ENCODE measurements around the gene PER1. TPM values are rescaled to one million over a fixed set of nuclear protein-coding genes. Genes with fewer than 3 reads are reported as not detected.
A peak's percentile ranks its signal among the peaks of the same experiment; 100 is the strongest.
"Not testable (repeated sequence)": the region's sequence is repeated elsewhere in the genome, so short reads cannot be mapped to it uniquely, and the experiment has no call there.

PER1 gene
- total RNA-seq, 1 experiment from 2014 or later = 9.7 TPM

- peak; percentile 97 for DNase-seq (ENCODE audit: low read depth, low spot score)
- in situ Hi-C loops (cut with HindIII; ENCODE audit: low pct_unique_long_range_greater_than_20kb, low sequenced_read_pairs) = no loop called here
Measured at GRCh38 chr17:8173056-8173870, 21.1 kb upstream of the PER1 start.

GRCh38 chr17:8170186-8170585 is 18.0 kb upstream of the PER1 start:
- DNase-seq (ENCODE audit: low read depth, low spot score); in situ Hi-C loops (cut with HindIII; ENCODE audit: low pct_unique_long_range_greater_than_20kb, low sequenced_read_pairs): not testable (repeated sequence)

GRCh38 chr17:8167526-8167925 is 15.3 kb upstream of the PER1 start:
- in situ Hi-C loops (cut with HindIII; ENCODE audit: low pct_unique_long_range_greater_than_20kb, low sequenced_read_pairs) = no loop called here
- no peak for DNase-seq (ENCODE audit: low read depth, low spot score)

- no peak for DNase-seq (ENCODE audit: low read depth, low spot score)
- in situ Hi-C loops (cut with HindIII; ENCODE audit: low pct_unique_long_range_greater_than_20kb, low sequenced_read_pairs) = no loop called here
Measured at GRCh38 chr17:8166731-8167130, 14.5 kb upstream of the PER1 start.

- in situ Hi-C loops (cut with HindIII; ENCODE audit: low pct_unique_long_range_greater_than_20kb, low sequenced_read_pairs) = no loop called here
- no peak for DNase-seq (ENCODE audit: low read depth, low spot score)
Measured at GRCh38 chr17:8164815-8165131, 12.6 kb upstream of the PER1 start.

GRCh38 chr17:8163978-8164814 is 12.0 kb upstream of the PER1 start:
- in situ Hi-C loops (cut with HindIII; ENCODE audit: low pct_unique_long_range_greater_than_20kb, low sequenced_read_pairs) = no loop called here
- DNase-seq (ENCODE audit: low read depth, low spot score) = no peak

GRCh38 chr17:8162997-8163977 is 11.1 kb upstream of the PER1 start:
- no peak for DNase-seq (ENCODE audit: low read depth, low spot score)
- in situ Hi-C loops (cut with HindIII; ENCODE audit: low pct_unique_long_range_greater_than_20kb, low sequenced_read_pairs) = no loop called here

GRCh38 chr17:8162233-8162996 is 10.2 kb upstream of the PER1 start, which contains the start of gene VAMP2:
Gene VAMP2, minus strand, starts transcription at chr17:8162948. Its CDS starts 69 bp downstream, at chr17:8162879.
- DNase-seq (ENCODE audit: low read depth, low spot score) = peak; percentile 62

GRCh38 chr17:8161289-8162232 is 9.4 kb upstream of the PER1 start:
- in situ Hi-C loops (cut with HindIII; ENCODE audit: low pct_unique_long_range_greater_than_20kb, low sequenced_read_pairs) = no loop called here
- DNase-seq (ENCODE audit: low read depth, low spot score) = no peak

More at GRCh38 chr17:8162233-8162996, 10.2 kb upstream of the PER1 start, which contains the start of gene VAMP2:
- in situ Hi-C loops (cut with HindIII; ENCODE audit: low pct_unique_long_range_greater_than_20kb, low sequenced_read_pairs) = no loop called here

- DNase-seq (ENCODE audit: low read depth, low spot score) = no peak
- in situ Hi-C loops (cut with HindIII; ENCODE audit: low pct_unique_long_range_greater_than_20kb, low sequenced_read_pairs) = no loop called here
Measured at GRCh38 chr17:8160741-8161221, 8.6 kb upstream of the PER1 start.

- DNase-seq (ENCODE audit: low read depth, low spot score) = no peak
- in situ Hi-C loops (cut with HindIII; ENCODE audit: low pct_unique_long_range_greater_than_20kb, low sequenced_read_pairs) = no loop called here
Measured at GRCh38 chr17:8160224-8160577, 8.0 kb upstream of the PER1 start.

GRCh38 chr17:8159459-8160223 is 7.4 kb upstream of the PER1 start:
- in situ Hi-C loops (cut with HindIII; ENCODE audit: low pct_unique_long_range_greater_than_20kb, low sequenced_read_pairs) = no loop called here
- no peak for DNase-seq (ENCODE audit: low read depth, low spot score)

- in situ Hi-C loops (cut with HindIII; ENCODE audit: low pct_unique_long_range_greater_than_20kb, low sequenced_read_pairs) = no loop called here
- DNase-seq (ENCODE audit: low read depth, low spot score) = no peak
Measured at GRCh38 chr17:8159032-8159400, 6.8 kb upstream of the PER1 start.

- DNase-seq (ENCODE audit: low read depth, low spot score) = peak; percentile 94
- in situ Hi-C loops (cut with HindIII; ENCODE audit: low pct_unique_long_range_greater_than_20kb, low sequenced_read_pairs) = no loop called here
Measured at GRCh38 chr17:8158267-8159031, 6.2 kb upstream of the PER1 start.
